HPDE6-E6E7 (cell line): ENCODE results near the gene EIF6.
A peak's percentile ranks its signal among the peaks of the same experiment; 100 is the strongest.
"Not testable (repeated sequence)": the region's sequence is repeated elsewhere in the genome, so short reads cannot be mapped to it uniquely, and the experiment has no call there.

Experiments
- DNase-seq: peaks from one replicate; pipeline ENCODE4 v3.0.0; 2011; ENCODE audit warnings: missing footprints; ENCODE audit errors: extremely low spot score

EIF6 gene

GRCh38 chr20:35284267-35284991, at the start of gene EIF6:
TSS of gene EIF6 (minus strand) at chr20:35284772. CDS start at chr20:35284487, 285 bp downstream.
- DNase-seq = peak; percentile 96

GRCh38 chr20:35333606-35334005, 49.0 kb upstream of the EIF6 start:
- no peak for DNase-seq

DNA sequence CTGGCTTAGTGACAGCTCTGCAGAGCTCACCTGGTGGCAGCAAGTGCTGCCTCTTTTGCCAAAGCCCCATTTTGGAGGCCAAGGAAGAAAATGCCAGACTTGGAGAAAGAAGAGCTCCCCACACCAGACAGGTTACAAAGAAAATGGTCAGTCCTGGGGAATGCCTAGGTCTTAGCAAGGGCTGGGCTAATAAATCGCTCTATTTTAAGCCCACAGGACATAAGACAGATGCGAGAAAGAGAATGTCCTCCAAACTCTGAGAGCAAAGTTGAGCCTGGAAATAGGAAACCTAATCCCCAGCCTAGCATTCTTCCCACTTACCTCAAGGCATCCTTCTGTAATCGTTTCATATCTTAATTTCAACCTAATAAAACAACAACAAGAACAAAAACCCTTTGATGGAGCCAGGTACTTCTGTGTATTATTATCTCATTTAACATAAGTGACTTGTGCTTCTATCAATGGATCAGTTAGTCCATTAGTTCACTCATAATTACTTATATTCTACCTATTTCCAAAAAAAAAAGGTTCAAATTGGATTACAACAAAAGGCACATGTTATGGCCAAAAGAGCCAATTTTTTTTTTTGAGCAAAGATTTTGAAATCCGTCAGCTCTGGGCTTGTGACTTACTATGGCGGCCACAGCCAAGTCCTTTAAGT, 48.1 kb upstream of the EIF6 start:
- no peak for DNase-seq

- DNase-seq = peak; percentile 77
Observed at GRCh38 chr20:35329435-35330139, 45.0 kb upstream of the EIF6 start.

DNA sequence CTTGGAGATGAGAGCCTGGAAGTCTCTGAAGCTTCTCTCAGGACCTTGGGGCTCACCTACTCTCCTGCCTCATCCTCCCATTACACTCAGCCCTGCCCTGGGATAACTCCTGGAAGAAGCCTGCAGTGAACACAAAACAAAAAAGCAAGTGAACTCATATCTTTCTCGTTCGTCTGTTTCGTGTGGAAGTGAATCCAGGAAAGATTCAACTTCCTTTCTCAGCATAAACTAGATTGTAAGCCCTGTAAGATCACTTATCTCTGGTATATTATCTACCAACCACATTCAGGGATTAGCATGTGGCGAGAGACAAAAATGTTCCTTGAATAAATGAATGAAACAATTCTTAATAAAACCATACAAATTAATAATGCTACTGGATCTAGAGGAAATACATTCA, 44.1 kb upstream of the EIF6 start:
- DNase-seq = no peak

DNA sequence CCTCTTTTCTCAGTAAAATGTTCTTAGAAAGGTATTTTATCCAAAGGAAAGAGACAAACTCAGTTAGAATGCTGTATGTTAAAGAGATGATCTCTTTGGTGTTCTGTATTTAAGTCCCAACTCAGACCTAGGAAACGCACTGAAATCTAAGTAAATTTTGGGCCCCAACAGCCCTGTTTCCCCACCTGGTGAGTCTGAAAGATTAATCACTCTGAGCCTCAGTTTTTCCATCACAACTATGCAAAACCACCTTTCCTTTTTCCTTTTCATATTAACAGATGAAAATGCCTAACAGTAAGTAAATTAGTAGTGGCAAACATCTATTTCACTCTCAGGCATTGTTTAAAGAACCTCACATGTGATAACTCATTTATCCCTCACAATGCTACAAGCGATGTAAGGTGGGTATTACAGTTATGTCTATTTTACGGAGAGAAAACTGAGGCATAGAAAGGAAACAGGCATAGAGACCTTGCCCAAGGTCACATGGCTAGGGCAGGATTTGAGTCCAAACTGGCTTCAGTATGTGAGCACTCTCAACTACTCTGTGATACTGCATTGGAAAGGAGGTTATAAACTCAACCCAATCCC, 43.6 kb upstream of the EIF6 start:
- DNase-seq = no peak

DNA sequence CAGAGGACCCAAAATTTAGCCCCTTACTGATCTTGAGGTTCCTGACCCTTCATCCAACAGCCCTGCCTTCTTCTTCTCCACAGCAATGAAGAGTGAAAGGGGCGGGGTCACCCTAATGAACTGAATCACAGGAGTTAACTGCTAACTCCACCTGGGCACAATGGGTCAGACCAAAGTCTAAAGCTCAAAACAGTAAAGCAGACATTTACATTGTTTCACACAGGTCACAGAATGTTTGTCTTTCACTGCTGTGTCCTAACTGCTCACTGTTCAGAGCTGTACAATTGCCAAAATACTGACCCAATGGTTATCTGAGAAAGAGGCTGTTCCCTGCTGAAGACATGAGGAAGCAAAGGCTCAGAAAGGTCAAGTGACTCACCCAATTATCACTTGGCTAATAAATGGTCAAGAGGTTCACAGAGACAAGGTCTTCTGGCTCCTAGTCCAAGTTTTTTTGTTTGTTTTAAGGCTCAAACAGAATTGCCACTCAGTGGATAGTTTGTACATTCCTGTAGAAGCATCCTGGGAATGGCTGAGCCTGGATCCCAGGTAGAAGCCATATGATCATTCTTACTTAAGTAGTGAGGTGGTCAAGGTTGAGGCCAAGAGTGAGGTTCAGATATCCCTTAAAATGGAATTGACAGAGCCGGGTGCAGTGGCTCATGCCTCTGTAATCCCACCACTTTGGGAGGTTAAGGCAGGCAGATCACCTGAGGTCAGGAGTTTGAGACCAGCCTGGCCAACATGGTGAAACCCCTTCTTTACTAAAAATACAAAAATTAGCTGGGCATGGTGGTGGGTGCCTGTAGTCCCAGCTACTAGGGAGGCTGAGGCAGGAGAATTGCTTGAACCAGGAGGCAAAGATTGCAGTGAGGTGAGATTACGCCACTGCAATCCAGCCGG, 42.8 kb upstream of the EIF6 start:
- DNase-seq = no peak

DNA sequence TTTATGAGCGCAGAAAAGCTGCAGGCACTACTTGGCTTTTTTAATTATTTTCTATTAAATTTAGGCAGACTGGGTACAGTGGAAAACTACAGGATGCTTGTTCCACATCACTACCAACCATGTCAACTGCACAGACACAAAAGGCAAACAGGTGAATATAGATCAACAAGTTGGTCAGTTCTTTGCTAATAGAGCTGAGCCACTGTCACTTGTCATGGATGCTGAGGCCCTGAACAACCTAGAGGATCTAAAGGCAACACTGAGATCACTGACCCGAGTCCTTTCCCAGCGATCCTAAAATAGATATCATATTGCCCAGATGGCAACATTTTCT, 42.1 kb upstream of the EIF6 start:
- no peak for DNase-seq

GRCh38 chr20:35326021-35326739, 41.6 kb upstream of the EIF6 start:
- DNase-seq = no peak

DNA sequence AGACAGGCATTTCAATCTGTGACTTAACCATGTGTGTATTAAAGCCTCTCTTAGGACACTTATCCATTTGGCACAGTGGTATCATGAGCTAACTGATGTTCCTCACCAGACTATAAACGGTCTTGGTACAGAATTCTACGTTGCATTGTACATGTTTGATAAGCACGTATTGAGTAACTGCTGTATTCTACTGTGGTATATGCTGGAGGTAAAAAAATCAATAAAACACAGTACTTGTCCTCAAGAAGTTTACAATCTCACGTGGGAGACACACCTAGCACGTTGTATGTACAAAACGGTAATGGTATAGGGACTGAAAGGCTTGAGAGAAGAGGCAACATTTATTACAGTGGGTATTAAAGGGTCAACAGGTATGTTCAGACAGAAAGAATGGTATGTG, 40.8 kb upstream of the EIF6 start:
- no peak for DNase-seq

DNA sequence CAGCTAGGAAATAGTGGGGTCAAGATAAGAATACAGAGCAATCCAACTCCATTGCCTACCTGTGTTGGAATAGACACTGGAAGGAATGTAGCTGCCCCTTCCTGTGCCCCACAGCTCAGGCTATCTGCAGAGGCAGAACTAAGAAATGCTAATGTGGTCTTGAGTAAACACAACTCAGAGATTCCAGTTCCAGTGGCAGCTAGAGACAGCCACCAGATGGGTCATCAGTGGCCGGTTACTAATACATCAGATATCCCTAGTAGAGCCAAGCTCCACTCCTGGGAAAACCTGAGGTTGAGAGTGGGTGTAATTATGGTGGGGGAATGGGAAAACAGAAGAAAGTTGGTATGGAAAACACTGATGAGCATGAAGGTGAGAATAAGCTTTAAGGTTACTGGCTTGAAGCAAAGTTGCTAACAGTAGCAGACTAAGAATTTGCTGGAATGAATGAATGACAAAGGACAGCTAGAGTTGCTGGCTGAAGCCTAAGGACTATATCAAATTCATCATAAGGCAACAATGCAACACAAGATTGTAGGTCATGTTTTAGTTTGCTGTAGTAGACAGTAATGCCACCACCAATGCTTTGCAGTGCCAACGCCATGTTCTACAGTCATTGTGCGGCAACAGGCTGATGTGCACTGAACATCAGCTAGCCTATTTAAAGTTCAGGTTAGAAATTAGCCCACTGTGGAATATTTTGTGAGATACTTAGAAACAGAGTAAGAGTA, 36.0 kb upstream of the EIF6 start:
- DNase-seq = no peak

- no peak for DNase-seq
Observed at GRCh38 chr20:35319871-35320197, 35.3 kb upstream of the EIF6 start.

GRCh38 chr20:35319192-35319870, 34.8 kb upstream of the EIF6 start:
- DNase-seq = no peak

GRCh38 chr20:35318502-35319157, 34.1 kb upstream of the EIF6 start:
- peak; percentile 99 for DNase-seq

DNA sequence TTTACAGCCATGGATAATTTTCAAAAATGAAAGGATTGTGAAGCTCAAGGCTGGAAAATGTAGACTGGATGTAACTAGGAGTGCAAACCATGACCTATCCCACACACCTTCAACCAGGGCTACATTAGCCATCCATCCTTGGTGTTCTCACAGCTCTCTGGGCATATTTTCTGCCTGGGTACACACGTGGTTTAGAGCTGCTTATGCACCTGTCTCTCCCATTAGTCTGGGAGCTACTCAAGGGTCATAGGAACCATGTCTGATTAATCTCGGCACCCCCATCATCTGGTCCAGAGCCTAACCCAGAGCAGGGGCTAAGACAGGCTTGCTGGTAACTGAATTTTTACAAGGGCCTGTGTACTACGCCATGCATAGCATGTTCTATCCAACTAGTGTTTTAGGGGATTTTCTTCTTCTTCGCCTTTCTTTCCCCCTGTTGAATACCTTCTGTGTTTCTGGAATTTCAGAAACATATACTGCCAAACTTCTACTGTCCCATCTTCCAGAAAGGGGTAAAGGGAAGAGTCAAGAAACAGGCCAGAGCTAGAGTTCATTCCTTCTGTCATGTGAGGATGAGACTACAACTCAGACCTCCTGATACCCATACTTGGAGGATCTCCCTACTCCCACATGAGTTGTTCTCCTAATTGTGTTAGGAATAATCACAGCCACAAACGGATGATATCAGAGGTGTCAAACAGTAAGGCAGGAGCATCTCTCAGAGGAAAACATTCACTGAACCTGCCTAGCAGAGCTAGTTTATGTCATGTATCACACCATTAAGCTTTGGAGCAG, 33.0 kb upstream of the EIF6 start:
- no peak for DNase-seq

DNA sequence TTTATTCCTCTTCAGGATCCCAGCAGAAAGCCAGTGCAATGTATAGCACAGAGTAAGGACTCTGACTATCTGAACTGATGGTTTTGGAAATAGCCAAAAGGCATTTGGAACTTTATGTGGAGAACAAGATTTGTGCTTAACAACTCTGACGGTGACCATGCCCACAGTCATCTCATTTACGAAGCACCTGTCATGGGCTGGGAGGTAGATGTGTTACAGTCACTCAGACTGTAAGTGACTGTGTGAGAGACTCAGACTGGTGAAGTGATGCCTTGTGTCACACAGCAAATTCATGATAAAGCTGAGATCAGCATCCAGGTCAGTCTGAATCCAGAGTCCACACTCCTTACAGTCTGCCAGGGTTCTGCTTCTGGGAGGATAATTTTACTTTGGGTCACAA, 31.5 kb upstream of the EIF6 start:
- DNase-seq = no peak

GRCh38 chr20:35315632-35316020, 31.1 kb upstream of the EIF6 start:
- DNase-seq = not testable (repeated sequence)

DNA sequence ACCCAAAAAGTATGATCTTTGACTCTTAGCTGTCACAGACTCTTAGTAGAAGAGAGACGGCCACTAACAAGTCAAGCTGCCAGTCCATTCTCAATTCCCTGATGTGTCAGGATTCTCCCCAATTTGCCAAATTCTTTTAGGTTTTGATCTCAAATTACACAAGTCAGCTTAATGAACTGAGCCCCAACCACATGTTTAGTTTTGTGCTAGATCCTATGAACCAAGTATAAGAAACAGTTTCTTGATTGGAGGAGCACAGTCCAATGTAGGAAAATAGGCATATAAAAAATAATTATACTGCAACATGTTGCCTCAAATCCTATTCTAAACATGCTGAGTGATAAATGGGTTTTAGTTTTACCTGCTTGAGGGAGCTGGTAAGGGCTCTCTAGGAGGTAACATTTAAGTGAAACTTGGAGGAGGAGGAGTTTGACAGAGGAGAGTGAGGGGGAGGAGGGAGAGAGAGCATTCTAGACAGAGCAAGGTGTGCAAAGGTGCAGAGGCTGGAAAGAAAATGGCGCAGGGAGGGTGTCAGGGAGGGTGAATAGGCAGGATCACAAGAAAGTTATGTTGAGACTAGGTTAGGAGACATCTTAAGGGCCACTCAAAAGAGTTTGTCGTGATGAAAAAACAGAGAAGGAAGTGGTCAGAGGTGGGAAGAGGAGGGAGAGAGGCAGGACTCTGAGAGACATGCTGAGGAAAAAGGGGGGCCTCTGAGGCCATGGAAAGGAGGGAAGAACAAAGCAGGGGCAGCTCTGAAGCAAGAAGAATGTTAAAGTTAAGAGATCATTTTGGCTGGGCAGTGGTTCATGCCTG, 30.5 kb upstream of the EIF6 start:
- no peak for DNase-seq
